Spleen (tissue), 7 donors: ENCODE measurements around the gene HMX2.

Experiments
- POLR2AphosphoS5 ChIP-seq, 3 donors: sonication (generic); formaldehyde crosslinking; IDR thresholded peaks; one replicate each; pipeline ENCODE4 v1.5.1; 2017; ENCODE audit warnings: antibody characterized with exemption in 3 of 3
- TF ChIP-seq, protein P1 (sequence below), 11 experiments: fragments of 200-600 bp in 7 of 11; fragments of 450-650 bp in 4 of 11; sonication (generic) in 4 of 11; IDR thresholded peaks in 8 of 11; conservative IDR thresholded peaks in 3 of 11; 1 replicate in 7 of 11; 2 replicates in 4 of 11; pipeline versions ENCODE4 v1.4.0 to v1.8.0; 2016 to 2021; ENCODE audit warnings: antibody characterized with exemption in 11 of 11, inconsistent platforms in 4 of 11, mild to moderate bottlenecking in 1 of 11
- donor health status: DM: no; HTN: no; CAD: no; lungs with moderate emphysema.
- donor health status: DM: no; HTN: no; CAD: no.
- donor health status: DM: no; HTN: no; CAD: no.

- TF ChIP-seq, protein P1, sequence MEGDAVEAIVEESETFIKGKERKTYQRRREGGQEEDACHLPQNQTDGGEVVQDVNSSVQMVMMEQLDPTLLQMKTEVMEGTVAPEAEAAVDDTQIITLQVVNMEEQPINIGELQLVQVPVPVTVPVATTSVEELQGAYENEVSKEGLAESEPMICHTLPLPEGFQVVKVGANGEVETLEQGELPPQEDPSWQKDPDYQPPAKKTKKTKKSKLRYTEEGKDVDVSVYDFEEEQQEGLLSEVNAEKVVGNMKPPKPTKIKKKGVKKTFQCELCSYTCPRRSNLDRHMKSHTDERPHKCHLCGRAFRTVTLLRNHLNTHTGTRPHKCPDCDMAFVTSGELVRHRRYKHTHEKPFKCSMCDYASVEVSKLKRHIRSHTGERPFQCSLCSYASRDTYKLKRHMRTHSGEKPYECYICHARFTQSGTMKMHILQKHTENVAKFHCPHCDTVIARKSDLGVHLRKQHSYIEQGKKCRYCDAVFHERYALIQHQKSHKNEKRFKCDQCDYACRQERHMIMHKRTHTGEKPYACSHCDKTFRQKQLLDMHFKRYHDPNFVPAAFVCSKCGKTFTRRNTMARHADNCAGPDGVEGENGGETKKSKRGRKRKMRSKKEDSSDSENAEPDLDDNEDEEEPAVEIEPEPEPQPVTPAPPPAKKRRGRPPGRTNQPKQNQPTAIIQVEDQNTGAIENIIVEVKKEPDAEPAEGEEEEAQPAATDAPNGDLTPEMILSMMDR (IDR thresholded peaks at IDR 0.05 in 8 of 11, conservative IDR thresholded peaks at IDR 0.05 in 3 of 11) = no peak
- TF ChIP-seq POLR2AphosphoS5 (IDR thresholded peaks at IDR 0.05) = peak in 1 of 3 donors; percentile 18
These were observed 8.3 kb upstream of the HMX2 start for GRCh38 chr10:123139521-123140163.
